K562 (cell line): ENCODE data around the gene FAM83E. TPM values are rescaled to one million over a fixed set of nuclear protein-coding genes. Genes with fewer than 3 reads are reported as not detected.

Experiments
- CBFA2T3 ChIP-seq: fragments of 450-650 bp; IDR thresholded peaks from 2 replicates; pipeline ENCODE4 v1.6.1; 2017
- CCAR2 ChIP-seq: fragments of 200-400 bp; formaldehyde crosslinking; IDR thresholded peaks from 2 replicates; pipeline ENCODE4 v1.6.1; 2017; ENCODE audit warnings: mild to moderate bottlenecking, low read depth, low read length
- CHD4 ChIP-seq: fragments of 200-600 bp; sonication (generic); IDR thresholded peaks from 3 replicates; pipeline ENCODE4 v1.6.1; 2012; ENCODE audit warnings: low read depth, mild to moderate bottlenecking, mixed read lengths, low read length, inconsistent platforms; ENCODE audit not compliant: insufficient read depth, insufficient replicate concordance, poor library complexity, severe bottlenecking
- GABPB1 ChIP-seq: sonication (generic); formaldehyde crosslinking; IDR thresholded peaks from 2 replicates; pipeline ENCODE4 v1.8.0; 2022; ENCODE audit warnings: mild to moderate bottlenecking, missing genetic modification reagents
- HNRNPL ChIP-seq: fragments of 200-400 bp; formaldehyde crosslinking; IDR thresholded peaks from 2 replicates; pipeline ENCODE4 v1.6.1; 2017; ENCODE audit warnings: low read depth, mild to moderate bottlenecking, low read length
- KLF13 ChIP-seq: fragments of 450-650 bp; IDR thresholded peaks from 2 replicates; pipeline ENCODE4 v1.6.1; 2016; ENCODE audit warnings: missing genetic modification characterization, low read depth, mild to moderate bottlenecking, missing compliant biosample characterization, moderate library complexity, borderline replicate concordance
- MTA3 ChIP-seq: fragments of 450-650 bp; formaldehyde crosslinking; IDR thresholded peaks from 2 replicates; pipeline ENCODE4 v1.6.1; 2017; ENCODE audit warnings: mild to moderate bottlenecking, borderline replicate concordance
- NFRKB ChIP-seq: fragments of 450-650 bp; IDR thresholded peaks from 2 replicates; pipeline ENCODE4 v1.6.1; 2016; ENCODE audit warnings: low read depth
- NONO ChIP-seq, 2 experiments: fragments of 200-400 bp in 1 of 2; fragments of 450-650 bp in 1 of 2; formaldehyde crosslinking in 1 of 2; IDR thresholded peaks; 2 replicates each; pipeline ENCODE4 v1.6.1; 2017; ENCODE audit warnings: low read depth in 2 of 2, mild to moderate bottlenecking in 2 of 2, moderate library complexity in 2 of 2, low read length in 1 of 2
- TOE1 ChIP-seq, 2 experiments: fragments of 450-650 bp in 1 of 2; sonication (generic) in 1 of 2; formaldehyde crosslinking in 1 of 2; IDR thresholded peaks; 2 replicates each; pipeline versions ENCODE4 v1.7.1 to v1.8.0; 2016 to 2022; ENCODE audit warnings: borderline replicate concordance in 2 of 2, mild to moderate bottlenecking in 2 of 2, antibody characterized with exemption in 1 of 2, inconsistent platforms in 1 of 2, low read depth in 1 of 2, missing genetic modification reagents in 1 of 2, moderate library complexity in 1 of 2
- ZNF445 ChIP-seq: fragments of 250-450 bp; sonication (Bioruptor Pico); IDR thresholded peaks from 2 replicates; pipeline ENCODE4 v1.4.0; 2020; ENCODE audit warnings: low read depth, mild to moderate bottlenecking, moderate library complexity
- ZNF57 ChIP-seq: fragments of 450-650 bp; formaldehyde crosslinking; IDR thresholded peaks from 2 replicates; pipeline ENCODE4 v1.4.0; 2020; ENCODE audit warnings: mild to moderate bottlenecking, moderate library complexity
- polyA plus RNA-seq, 8 experiments: library from polyadenylated mRNA; depleted of rRNA in 4 of 8; stranded (reverse) in 5 of 8; unstranded in 3 of 8; fragments of >200 nt; fragmentation: Nextera tagmentation in 2 of 8; fragmentation: Illumina TruSeq in 1 of 8; extraction: Ambion mirVana in 2 of 8; extraction: Trizol in 1 of 8; gene quantifications; 2 replicates each; pipeline versions ENCODE4 v1.2.1 to v1.2.3, GENCODE V29; 2011 to 2014; ENCODE audit warnings: inconsistent platforms in 1 of 8, missing spikeins in 1 of 8
- total RNA-seq, 7 experiments: library from RNA; depleted of rRNA in 6 of 7; stranded (reverse); fragments of >200 nt in 6 of 7; fragmentation: Illumina TruSeq in 2 of 7; extraction: Trizol in 2 of 7; gene quantifications; 2 replicates each; pipeline versions ENCODE4 v1.2.1 to v1.2.3, GENCODE V29; 2011 to 2021; ENCODE audit warnings: low replicate concordance in 1 of 7
- TF ChIP-seq, protein P1 (sequence below): fragments of 450-650 bp; IDR thresholded peaks from 2 replicates; pipeline ENCODE4 v1.6.1; 2016
- TF ChIP-seq, protein P2 (sequence below): sonication (generic); formaldehyde crosslinking; IDR thresholded peaks from 2 replicates; pipeline ENCODE4 v1.8.1; 2023; ENCODE audit warnings: mild to moderate bottlenecking, missing genetic modification reagents
- TF ChIP-seq, protein P3 (sequence below): fragments of 450-650 bp; IDR thresholded peaks from 2 replicates; pipeline ENCODE4 v1.6.1; 2014; ENCODE audit warnings: low read depth, mild to moderate bottlenecking, moderate library complexity, borderline replicate concordance
- TF ChIP-seq, protein P4 (sequence below): fragments of 450-650 bp; IDR thresholded peaks from 2 replicates; pipeline ENCODE4 v1.6.1; 2016; ENCODE audit warnings: antibody characterized with exemption
- TF ChIP-seq, protein P5 (sequence below), 2 experiments: fragments of 450-650 bp; conservative IDR thresholded peaks; 2 replicates each; pipeline ENCODE4 v1.6.1; 2017; ENCODE audit warnings: mild to moderate bottlenecking in 2 of 2, moderate library complexity in 2 of 2
- TF ChIP-seq, protein P6 (sequence below): sonication (generic); formaldehyde crosslinking; IDR thresholded peaks from 2 replicates; pipeline ENCODE4 v1.8.0; 2022; ENCODE audit warnings: missing genetic modification reagents, mild to moderate bottlenecking, borderline replicate concordance

The FAM83E gene
- total and polyA plus RNA-seq, 9 of the 15 experiments (the other 6 are each of a cell fraction or from before 2014, with no cell fraction given) = 0.15 to 0.87 (median 0.29) TPM; not detected in 4

DNA sequence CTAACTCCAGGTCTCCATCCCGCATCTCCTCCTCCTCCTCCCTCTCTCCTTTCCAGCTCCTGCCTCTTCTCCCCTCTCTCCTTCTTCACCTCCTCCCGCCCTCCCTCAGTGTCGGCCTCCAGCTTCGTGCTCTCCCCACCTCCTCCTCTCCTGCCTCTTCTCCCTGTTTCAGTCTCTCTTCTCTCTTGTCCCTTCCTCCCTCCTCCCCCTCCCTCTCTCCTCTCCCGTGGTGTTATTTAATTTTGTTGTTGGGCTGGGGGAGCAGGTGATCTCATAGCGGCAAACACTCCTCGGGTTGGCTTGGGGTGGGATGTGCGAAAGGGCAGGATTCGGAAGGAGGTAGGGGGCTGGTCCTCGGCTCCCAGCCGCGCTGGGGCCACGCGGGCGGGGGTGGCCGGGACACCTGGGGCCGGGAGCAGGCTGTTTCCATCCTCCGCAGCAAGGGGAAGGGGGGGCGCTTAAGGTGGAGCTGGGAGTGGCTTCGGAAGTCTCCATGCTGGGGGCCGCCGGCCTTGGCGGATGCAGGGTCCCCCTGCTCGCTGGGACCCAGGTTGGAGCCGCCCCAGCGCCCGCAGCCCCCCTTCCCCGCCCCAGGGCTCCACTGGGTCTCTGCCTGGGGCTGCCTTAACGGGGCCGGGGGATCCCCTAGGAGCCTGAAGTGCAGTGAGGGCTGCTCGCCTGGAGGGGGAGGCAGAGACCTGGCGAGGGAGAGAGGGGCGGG is 31.3 kb upstream of the FAM83E start, which contains the start of gene CA11 (continued):
- TF ChIP-seq, protein P1, sequence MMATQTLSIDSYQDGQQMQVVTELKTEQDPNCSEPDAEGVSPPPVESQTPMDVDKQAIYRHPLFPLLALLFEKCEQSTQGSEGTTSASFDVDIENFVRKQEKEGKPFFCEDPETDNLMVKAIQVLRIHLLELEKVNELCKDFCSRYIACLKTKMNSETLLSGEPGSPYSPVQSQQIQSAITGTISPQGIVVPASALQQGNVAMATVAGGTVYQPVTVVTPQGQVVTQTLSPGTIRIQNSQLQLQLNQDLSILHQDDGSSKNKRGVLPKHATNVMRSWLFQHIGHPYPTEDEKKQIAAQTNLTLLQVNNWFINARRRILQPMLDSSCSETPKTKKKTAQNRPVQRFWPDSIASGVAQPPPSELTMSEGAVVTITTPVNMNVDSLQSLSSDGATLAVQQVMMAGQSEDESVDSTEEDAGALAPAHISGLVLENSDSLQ = peak; percentile 19; the same call in 1 of the 2 replicates
- TF ChIP-seq, protein P2, sequence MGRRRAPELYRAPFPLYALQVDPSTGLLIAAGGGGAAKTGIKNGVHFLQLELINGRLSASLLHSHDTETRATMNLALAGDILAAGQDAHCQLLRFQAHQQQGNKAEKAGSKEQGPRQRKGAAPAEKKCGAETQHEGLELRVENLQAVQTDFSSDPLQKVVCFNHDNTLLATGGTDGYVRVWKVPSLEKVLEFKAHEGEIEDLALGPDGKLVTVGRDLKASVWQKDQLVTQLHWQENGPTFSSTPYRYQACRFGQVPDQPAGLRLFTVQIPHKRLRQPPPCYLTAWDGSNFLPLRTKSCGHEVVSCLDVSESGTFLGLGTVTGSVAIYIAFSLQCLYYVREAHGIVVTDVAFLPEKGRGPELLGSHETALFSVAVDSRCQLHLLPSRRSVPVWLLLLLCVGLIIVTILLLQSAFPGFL (CRISPR knock-in tag) = no peak
- TF ChIP-seq NFRKB = peak; percentile 79
- TF ChIP-seq, protein P3, sequence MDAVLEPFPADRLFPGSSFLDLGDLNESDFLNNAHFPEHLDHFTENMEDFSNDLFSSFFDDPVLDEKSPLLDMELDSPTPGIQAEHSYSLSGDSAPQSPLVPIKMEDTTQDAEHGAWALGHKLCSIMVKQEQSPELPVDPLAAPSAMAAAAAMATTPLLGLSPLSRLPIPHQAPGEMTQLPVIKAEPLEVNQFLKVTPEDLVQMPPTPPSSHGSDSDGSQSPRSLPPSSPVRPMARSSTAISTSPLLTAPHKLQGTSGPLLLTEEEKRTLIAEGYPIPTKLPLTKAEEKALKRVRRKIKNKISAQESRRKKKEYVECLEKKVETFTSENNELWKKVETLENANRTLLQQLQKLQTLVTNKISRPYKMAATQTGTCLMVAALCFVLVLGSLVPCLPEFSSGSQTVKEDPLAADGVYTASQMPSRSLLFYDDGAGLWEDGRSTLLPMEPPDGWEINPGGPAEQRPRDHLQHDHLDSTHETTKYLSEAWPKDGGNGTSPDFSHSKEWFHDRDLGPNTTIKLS = no peak
- no peak for TF ChIP-seq ZNF445
- TF ChIP-seq GABPB1 (CRISPR knock-in tag) = no peak; the same call in 1 of the 2 replicates
- TF ChIP-seq ZNF57 (CRISPR knock-in tag) = no peak
- TF ChIP-seq MTA3 = no peak
- TF ChIP-seq NONO (IDR thresholded peaks at IDR 0.05; ENCODE audit: low read depth in 2 of 2, low read length in 1 of 2) = 0 out of 4 replicates have a peak, but pooled peaks of 1 of the 2 experiments have one; percentile 50
- TF ChIP-seq, protein P4, sequence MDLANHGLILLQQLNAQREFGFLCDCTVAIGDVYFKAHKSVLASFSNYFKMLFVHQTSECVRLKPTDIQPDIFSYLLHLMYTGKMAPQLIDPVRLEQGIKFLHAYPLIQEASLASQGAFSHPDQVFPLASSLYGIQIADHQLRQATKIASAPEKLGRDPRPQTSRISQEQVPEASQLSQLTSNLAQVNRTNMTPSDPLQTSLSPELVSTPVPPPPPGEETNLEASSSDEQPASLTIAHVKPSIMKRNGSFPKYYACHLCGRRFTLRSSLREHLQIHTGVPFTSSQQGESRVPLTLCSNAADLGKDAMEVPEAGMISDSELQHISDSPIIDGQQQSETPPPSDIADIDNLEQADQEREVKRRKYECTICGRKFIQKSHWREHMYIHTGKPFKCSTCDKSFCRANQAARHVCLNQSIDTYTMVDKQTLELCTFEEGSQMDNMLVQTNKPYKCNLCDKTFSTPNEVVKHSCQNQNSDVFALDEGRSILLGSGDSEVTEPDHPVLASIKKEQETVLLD = peak; percentile 68
- TF ChIP-seq CBFA2T3 = peak; percentile 30; the same call in 1 of the 2 replicates
- TF ChIP-seq CCAR2 = no peak
- TF ChIP-seq HNRNPL = no peak
- TF ChIP-seq, protein P5, sequence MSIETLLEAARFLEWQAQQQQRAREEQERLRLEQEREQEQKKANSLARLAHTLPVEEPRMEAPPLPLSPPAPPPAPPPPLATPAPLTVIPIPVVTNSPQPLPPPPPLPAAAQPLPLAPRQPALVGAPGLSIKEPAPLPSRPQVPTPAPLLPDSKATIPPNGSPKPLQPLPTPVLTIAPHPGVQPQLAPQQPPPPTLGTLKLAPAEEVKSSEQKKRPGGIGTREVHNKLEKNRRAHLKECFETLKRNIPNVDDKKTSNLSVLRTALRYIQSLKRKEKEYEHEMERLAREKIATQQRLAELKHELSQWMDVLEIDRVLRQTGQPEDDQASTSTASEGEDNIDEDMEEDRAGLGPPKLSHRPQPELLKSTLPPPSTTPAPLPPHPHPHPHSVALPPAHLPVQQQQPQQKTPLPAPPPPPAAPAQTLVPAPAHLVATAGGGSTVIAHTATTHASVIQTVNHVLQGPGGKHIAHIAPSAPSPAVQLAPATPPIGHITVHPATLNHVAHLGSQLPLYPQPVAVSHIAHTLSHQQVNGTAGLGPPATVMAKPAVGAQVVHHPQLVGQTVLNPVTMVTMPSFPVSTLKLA (conservative IDR thresholded peaks at IDR 0.05) = peak; percentile 76 to 80; a peak in 3 of 4 replicates
- TF ChIP-seq, protein P6, sequence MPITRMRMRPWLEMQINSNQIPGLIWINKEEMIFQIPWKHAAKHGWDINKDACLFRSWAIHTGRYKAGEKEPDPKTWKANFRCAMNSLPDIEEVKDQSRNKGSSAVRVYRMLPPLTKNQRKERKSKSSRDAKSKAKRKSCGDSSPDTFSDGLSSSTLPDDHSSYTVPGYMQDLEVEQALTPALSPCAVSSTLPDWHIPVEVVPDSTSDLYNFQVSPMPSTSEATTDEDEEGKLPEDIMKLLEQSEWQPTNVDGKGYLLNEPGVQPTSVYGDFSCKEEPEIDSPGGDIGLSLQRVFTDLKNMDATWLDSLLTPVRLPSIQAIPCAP (CRISPR knock-in tag) = no peak
- peak; percentile 52; the same call in 1 of the 2 replicates for TF ChIP-seq KLF13 (tag)
- peak; percentile 28 for TF ChIP-seq CHD4
- peak; percentile 96 for TF ChIP-seq TOE1 (IDR thresholded peaks at IDR 0.05; ENCODE audit: borderline replicate concordance)
- no peak for TF ChIP-seq TOE1 (CRISPR knock-in tag; IDR thresholded peaks at IDR 0.05; ENCODE audit: borderline replicate concordance, low read depth)
